HG02798 (cell line): ENCODE data around the gene ECHDC3.

Experiments used
- ATAC-seq: cut with Tn5 transposase; IDR thresholded peaks from one replicate; pipeline ENCODE4 v1.9.1; 2021; ENCODE audit warnings: mild to moderate bottlenecking; ENCODE audit not compliant: unreplicated experiment, poor library complexity

Gene ECHDC3

DNA sequence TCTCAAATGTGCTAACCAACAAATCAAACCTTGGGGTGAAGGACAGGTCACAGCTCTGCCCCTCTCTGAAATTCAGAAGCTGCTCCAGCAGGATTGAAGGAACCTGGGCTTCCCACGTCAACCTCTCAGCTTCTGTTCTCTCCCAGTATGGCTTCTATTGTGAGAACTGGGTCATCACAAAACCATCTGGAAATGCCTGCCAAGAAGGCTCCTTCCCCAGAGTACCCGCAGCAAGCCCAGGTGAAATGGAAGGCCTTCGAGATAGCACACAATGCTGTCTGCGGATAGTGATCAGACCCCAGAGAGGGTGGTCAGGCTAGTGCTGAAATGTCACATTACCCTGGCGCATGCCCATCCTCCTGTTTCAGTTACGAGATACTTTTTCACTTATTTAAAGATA is 64.5 kb downstream of the ECHDC3 start:
- ATAC-seq, result no peak

DNA sequence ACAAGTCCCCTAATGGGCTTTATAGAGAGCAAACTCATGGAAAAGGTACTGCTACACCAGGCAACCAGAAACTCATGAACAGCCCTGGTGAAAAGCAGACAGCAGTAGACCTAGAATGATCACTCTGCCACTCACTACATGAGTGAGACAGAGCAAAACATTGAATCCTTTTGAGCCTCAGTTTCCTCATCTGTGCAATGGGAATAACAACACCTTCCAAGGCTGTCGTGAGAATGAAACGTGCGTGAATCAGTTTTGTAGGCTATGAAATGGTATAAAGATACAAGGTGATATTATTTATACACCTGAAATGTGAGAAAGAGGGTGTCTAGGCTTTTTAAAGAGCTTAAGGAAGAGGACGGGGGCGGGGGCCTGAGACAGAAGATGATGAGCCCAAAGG is 66.6 kb downstream of the ECHDC3 start:
- ATAC-seq, result no peak

- no peak for ATAC-seq
Observed at GRCh38 chr10:11810313-11810766, 68.2 kb downstream of the ECHDC3 start.

- ATAC-seq, result no peak
Observed at GRCh38 chr10:11810973-11811372, 68.8 kb downstream of the ECHDC3 start.

DNA sequence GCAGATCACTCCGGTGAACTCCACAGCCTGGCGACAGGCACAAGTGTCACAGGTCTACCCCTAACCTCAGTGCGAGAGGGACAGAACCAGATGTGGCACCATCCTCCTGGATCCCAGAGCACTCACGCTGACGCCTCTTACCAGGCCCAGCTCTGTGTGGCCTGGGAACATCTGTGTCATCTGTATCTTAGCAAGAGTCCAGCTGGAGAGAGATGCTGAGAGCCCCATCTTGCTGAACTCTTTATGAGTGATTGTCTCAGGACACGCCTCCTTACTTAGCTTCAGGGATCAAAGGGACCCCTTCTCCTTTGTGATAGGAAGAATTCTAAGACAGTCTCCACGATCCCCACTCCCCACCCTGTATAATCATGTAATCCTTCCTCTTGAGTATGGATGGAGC is 71.0 kb downstream of the ECHDC3 start:
- no peak for ATAC-seq
